PC-3 (cell line): ENCODE measurements around the gene FOXP1.

ENCODE experiments used
- EZH2 ChIP-seq: fragments of 300-600 bp; sonication (generic); IDR thresholded peaks from one replicate; pipeline ENCODE4 v1.6.1; 2017; ENCODE audit warnings: antibody characterized with exemption, mild to moderate bottlenecking, low read length; ENCODE audit not compliant: unreplicated experiment
- EZH2phosphoT487 ChIP-seq: fragments of 300-600 bp; sonication (generic); IDR thresholded peaks from 2 replicates; pipeline ENCODE4 v1.6.1; 2018; ENCODE audit warnings: mild to moderate bottlenecking, antibody characterized with exemption, low read length, borderline replicate concordance
- TF ChIP-seq, protein P1 (sequence below): fragments of 300-600 bp; sonication (generic); conservative IDR thresholded peaks from 2 replicates; pipeline ENCODE4 v1.5.1; 2017; ENCODE audit warnings: antibody characterized with exemption, low read depth, mild to moderate bottlenecking, low read length

DNA sequence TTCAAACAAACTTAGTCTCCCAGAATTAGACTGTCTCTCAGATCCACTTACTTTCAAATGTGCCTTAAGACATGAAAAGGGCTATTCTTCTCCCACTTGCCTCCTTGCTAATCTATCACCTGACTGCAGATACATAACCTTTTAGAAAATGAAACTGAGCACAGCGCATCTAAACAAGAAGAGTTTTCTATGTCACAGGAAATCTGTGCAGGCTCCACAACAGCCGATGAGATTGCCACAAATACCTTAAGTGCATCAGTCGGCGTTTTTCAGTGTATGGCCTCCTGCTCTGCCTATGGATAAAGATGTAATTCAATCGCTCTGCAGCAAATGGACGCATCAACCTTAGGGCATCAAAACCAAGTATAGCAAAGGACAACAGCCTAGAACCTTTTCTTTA is 544.2 kb downstream of the FOXP1 start:
- TF ChIP-seq, protein P1, sequence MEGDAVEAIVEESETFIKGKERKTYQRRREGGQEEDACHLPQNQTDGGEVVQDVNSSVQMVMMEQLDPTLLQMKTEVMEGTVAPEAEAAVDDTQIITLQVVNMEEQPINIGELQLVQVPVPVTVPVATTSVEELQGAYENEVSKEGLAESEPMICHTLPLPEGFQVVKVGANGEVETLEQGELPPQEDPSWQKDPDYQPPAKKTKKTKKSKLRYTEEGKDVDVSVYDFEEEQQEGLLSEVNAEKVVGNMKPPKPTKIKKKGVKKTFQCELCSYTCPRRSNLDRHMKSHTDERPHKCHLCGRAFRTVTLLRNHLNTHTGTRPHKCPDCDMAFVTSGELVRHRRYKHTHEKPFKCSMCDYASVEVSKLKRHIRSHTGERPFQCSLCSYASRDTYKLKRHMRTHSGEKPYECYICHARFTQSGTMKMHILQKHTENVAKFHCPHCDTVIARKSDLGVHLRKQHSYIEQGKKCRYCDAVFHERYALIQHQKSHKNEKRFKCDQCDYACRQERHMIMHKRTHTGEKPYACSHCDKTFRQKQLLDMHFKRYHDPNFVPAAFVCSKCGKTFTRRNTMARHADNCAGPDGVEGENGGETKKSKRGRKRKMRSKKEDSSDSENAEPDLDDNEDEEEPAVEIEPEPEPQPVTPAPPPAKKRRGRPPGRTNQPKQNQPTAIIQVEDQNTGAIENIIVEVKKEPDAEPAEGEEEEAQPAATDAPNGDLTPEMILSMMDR, result no peak
- TF ChIP-seq EZH2 (no peak), EZH2phosphoT487 (no peak)
